Mucosa of rectum (tissue), 2 donors: ENCODE results near the gene DIP2A.

ENCODE experiments used
- H3K27ac ChIP-seq, 2 donors: one replicate each; pipeline ENCODE4 v1.7.0; 2013; ENCODE audit warnings: inconsistent platforms in 2 of 2, low read depth in 2 of 2, low read length in 2 of 2
- H3K27me3 ChIP-seq, 2 donors: one replicate each; pipeline ENCODE4 v1.7.0; 2013; ENCODE audit warnings: low read length in 2 of 2; ENCODE audit not compliant: control insufficient read depth in 2 of 2, insufficient read depth in 2 of 2
- H3K36me3 ChIP-seq, 2 donors: one replicate each; pipeline ENCODE4 v1.7.0; 2013; ENCODE audit warnings: low read length in 2 of 2; ENCODE audit not compliant: control insufficient read depth in 2 of 2, insufficient read depth in 2 of 2
- H3K4me1 ChIP-seq, 2 donors: one replicate each; pipeline ENCODE4 v1.7.0; 2013; ENCODE audit warnings: low read length in 2 of 2, mild to moderate bottlenecking in 1 of 2; ENCODE audit not compliant: control insufficient read depth in 2 of 2, insufficient read depth in 2 of 2
- H3K4me3 ChIP-seq, 2 donors: one replicate each; pipeline ENCODE4 v1.7.0; 2013; ENCODE audit warnings: low read length in 2 of 2
- H3K9ac ChIP-seq, 2 donors: one replicate each; pipeline ENCODE4 v1.7.0; 2013; ENCODE audit warnings: low read length in 2 of 2, low read depth in 1 of 2, mild to moderate bottlenecking in 1 of 2
- H3K9me3 ChIP-seq, 2 donors: one replicate each; pipeline ENCODE4 v1.7.0; 2013; ENCODE audit warnings: low read length in 2 of 2; ENCODE audit not compliant: control insufficient read depth in 2 of 2
- donor health status: healthy.
- donor health status: Normal muscosa, but diverticular disease.

Gene DIP2A

GRCh38 chr21:46491553-46491952 lies 32.9 kb downstream of the DIP2A start:
- no peak overlapping the region for H3K9ac ChIP-seq
- H3K9me3 ChIP-seq, result no peaks in the 10 kb centered on the region
- H3K27me3 ChIP-seq, result no peaks in the 10 kb centered on the region
- no peaks in the 10 kb centered on the region for H3K4me1 ChIP-seq
- peaks cover 19 to 24% of the 10 kb centered on the region in 2 donors for H3K36me3 ChIP-seq
- H3K4me3 ChIP-seq, result no peak overlapping the region
- no peak overlapping the region for H3K27ac ChIP-seq

DNA sequence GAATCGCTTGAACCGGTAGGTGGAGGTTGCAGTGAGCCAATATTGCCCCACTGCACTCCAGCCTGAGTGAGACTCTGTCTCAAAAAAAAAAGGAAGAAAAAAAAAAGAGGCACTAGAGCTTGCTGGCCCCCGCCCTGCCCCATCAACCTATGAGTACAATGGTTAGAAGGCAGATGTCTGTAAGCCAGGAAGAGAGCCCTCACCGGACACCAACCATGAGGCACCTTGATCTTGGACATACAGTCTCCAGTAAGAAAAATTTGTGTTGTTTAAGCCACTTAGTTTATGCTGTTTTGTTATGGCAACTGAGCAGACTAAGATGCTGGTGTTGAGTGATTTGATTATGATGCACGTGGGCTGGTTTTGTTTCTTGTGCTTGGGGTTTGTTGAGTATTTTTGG lies 34.2 kb downstream of the DIP2A start:
- Histone ChIP-seq H3K4me3 (no peak overlapping the region), H3K27me3 (no peaks in the 10 kb centered on the region), H3K4me1 (no peaks in the 10 kb centered on the region), H3K27ac (no peak overlapping the region), H3K9ac (no peak overlapping the region), H3K36me3 (peaks cover 22 to 26% of the 10 kb centered on the region in 2 donors), H3K9me3 (no peaks in the 10 kb centered on the region)

DNA sequence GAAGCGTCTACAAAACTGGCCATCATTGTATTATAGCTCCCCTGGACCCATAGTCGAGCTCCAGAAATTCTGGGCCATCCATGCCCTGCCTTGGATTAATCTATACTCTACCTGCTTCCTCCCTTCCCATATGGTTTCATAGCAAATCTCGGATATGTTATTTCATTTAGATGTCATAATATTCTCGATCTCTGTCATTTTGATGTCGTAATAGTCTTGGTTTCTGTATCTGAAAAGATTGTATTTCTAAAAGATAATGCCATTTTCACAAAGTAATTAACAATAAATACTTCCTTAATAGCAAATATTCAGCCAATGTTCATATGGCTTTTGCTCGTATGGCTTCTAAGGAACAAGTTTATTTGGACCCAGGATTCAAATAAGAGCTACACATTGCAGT lies 35.1 kb downstream of the DIP2A start:
- Histone ChIP-seq H3K36me3 (peaks cover 30 to 34% of the 10 kb centered on the region in 2 donors), H3K27me3 (no peaks in the 10 kb centered on the region), H3K9ac (no peak overlapping the region), H3K4me3 (no peak overlapping the region), H3K9me3 (no peaks in the 10 kb centered on the region), H3K27ac (no peak overlapping the region), H3K4me1 (no peaks in the 10 kb centered on the region)

- Histone ChIP-seq H3K9ac (no peak overlapping the region), H3K4me1 (peaks cover 3% of the 10 kb centered on the region in 2 donors), H3K4me3 (no peak overlapping the region), H3K27ac (no peak overlapping the region), H3K36me3 (peaks cover 34% of the 10 kb centered on the region in 2 donors), H3K27me3 (no peaks in the 10 kb centered on the region), H3K9me3 (no peaks in the 10 kb centered on the region)
Observed at GRCh38 chr21:46498335-46499050, 39.8 kb downstream of the DIP2A start.

DNA sequence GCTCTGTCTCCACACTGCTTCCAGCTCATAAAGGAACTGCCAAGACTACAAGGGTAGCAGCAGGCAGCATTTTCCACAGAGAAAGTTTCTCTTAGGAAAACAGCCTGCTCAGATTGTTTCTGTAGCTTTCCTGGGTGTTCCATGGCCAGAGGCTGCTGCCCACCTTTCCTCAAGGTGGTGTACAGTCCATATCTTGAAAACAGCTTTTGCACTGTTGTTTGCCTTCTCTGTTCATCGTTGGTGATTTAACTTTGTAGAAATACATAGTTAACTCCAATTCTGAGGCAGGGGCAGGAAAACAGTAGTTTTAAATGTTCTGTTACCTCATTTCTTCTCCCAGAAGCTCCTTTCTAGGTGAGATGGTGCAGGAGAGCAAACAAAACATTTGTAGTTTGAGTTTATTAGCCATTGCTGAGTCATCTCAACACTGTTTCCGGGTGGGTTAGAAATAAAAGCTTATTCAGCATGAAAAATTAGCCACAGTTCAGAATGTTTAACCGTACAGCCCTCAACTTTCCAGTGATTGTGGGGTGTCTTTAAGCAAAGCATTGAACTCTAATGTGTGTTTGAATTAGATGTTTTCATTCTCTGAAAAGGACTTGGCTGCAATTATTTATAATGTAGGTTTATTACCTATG lies 41.7 kb downstream of the DIP2A start:
- Histone ChIP-seq H3K27me3 (no peaks in the 10 kb centered on the region), H3K27ac (no peak overlapping the region), H3K4me3 (no peak overlapping the region), H3K9ac (no peak overlapping the region), H3K4me1 (peaks cover 3% of the 10 kb centered on the region in 2 donors), H3K36me3 (peaks cover 40 to 42% of the 10 kb centered on the region in 2 donors), H3K9me3 (no peaks in the 10 kb centered on the region)

DNA sequence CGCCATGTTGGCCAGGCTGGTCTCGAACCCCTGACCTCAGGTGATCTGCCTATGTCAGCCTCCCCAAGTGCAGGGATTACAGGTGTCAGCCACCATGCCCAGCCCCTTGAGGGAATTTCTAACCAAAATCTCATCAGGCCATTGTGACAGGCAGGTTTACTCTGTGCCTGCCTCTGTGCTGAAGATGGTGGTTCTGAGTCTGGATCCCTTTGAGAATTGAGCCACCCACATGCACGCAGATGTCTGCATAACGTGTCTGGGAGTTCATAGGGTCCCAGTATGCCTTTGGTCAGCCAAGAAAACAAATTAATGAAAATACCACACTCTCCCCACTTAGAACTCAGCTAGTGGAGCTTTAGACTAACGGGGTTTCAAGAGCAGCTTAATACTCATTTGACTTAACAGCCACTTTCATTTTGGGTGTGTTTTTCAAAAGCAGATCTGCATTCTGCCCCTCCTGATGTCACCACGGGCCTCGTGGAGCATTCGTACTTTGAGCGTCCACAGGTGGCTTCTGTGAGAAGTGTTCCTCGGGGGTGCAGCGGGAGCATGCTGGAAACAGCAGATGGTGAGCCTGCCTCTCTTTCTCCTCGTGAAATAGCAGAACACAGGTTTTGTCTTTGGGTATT lies 45.3 kb downstream of the DIP2A start:
- H3K4me1 ChIP-seq, result peaks cover 3% of the 10 kb centered on the region in 2 donors
- no peak overlapping the region for H3K4me3 ChIP-seq
- no peak overlapping the region for H3K9ac ChIP-seq
- H3K27ac ChIP-seq, result no peak overlapping the region
- no peaks in the 10 kb centered on the region for H3K9me3 ChIP-seq
- no peaks in the 10 kb centered on the region for H3K27me3 ChIP-seq
- peaks cover 27 to 29% of the 10 kb centered on the region in 2 donors for H3K36me3 ChIP-seq

- peaks cover 25 to 29% of the 10 kb centered on the region in 2 donors for H3K36me3 ChIP-seq
- H3K27ac ChIP-seq, result no peak overlapping the region
- H3K27me3 ChIP-seq, result no peaks in the 10 kb centered on the region
- no peak overlapping the region for H3K4me3 ChIP-seq
- no peaks in the 10 kb centered on the region for H3K9me3 ChIP-seq
- peaks cover 3% of the 10 kb centered on the region in 2 donors for H3K4me1 ChIP-seq
- no peak overlapping the region for H3K9ac ChIP-seq
Observed at GRCh38 chr21:46504666-46505065, 46.0 kb downstream of the DIP2A start.

DNA sequence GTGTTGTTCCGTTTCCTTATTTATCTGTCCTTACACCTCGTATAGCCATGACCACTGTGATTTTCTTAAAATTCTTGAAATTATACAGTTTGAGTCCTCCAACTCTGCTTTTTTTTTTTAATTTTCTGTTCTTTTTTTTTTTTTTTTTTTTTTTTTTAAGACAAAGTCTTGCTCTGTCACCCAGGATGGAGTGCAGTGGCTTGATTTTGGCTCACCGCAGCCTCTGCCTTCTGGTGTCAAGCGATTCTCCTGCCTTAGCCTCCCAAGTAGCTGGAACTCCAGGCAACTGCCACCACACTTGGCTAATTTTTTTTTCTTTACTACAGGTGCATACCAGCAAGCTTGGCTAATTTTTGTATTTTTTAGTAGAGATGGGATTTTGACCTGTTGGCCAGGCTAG lies 48.9 kb downstream of the DIP2A start:
- Histone ChIP-seq H3K4me1 (no peaks in the 10 kb centered on the region), H3K27me3 (no peaks in the 10 kb centered on the region), H3K27ac (no peak overlapping the region), H3K9me3 (no peaks in the 10 kb centered on the region), H3K36me3 (peaks cover 44 to 48% of the 10 kb centered on the region in 2 donors), H3K4me3 (no peak overlapping the region), H3K9ac (no peak overlapping the region)

DNA sequence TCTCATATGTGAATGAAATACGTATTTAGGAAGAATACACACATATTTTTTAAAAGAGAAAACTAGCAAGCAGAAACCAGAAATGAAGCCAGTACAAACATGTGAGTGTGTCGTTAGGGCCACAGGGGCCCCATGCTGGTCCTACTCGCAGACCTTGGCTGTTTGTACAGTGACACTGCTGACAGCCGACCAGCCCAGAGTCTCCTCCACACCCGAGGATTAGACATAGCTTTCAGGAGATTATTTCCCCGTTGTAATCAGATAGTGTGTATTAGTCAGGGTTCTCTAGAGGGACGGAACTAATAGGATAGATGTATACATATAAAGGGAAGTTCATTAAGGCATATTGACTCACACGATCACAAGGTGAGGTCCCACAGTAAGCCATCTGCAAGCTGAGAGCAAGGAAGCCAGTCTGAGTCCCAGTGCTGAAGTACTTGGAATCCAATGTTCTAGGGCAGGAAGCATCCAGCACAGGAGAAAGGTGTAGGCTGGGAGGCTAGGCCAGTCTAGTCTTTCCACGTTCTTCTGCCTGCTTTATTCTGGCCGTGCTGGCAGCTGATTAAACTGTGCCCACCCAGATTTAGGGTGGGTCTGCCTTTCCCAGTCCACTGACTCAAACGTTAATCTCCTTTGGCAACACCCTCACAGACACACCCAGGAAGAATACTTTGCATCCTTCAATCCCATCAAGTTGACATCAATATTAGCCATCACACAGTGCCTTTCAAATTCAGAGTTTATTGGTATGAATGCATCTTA lies 51.2 kb downstream of the DIP2A start:
- Histone ChIP-seq H3K27me3 (no peaks in the 10 kb centered on the region), H3K4me3 (no peak overlapping the region), H3K27ac (no peak overlapping the region), H3K9ac (no peak overlapping the region), H3K9me3 (no peaks in the 10 kb centered on the region), H3K4me1 (no peaks in the 10 kb centered on the region), H3K36me3 (peaks cover 38 to 41% of the 10 kb centered on the region in 2 donors)

GRCh38 chr21:46515109-46515508 lies 56.4 kb downstream of the DIP2A start:
- H3K4me3 ChIP-seq, result no peak overlapping the region
- H3K9me3 ChIP-seq, result no peaks in the 10 kb centered on the region
- peaks cover 35% of the 10 kb centered on the region in 2 donors for H3K36me3 ChIP-seq
- no peak overlapping the region for H3K9ac ChIP-seq
- no peak overlapping the region for H3K27ac ChIP-seq
- no peaks in the 10 kb centered on the region for H3K27me3 ChIP-seq
- H3K4me1 ChIP-seq, result no peaks in the 10 kb centered on the region
